Measurements from ENCODE around the gene ZNF738. TPM values are rescaled to one million over a fixed set of nuclear protein-coding genes. Genes with fewer than 3 reads are reported as not detected.
A peak's percentile ranks its signal among the peaks of the same experiment; 100 is the strongest.
"Not testable (repeated sequence)": the region's sequence is repeated elsewhere in the genome, so short reads cannot be mapped to it uniquely, and the experiment has no call there.

ZNF738 gene
- 3.3 TPM for total RNA-seq
- long read RNA-seq, partial matches to known transcripts: 0 of 2 reads
- long read RNA-seq, other reads (novel, unspliced or antisense): 1 of 2 reads

- Histone ChIP-seq H3K27ac (replicated peaks) (peak within 1 kb of the TSS; percentile 87), H3K4me3 (peak within 1 kb of the TSS; percentile 95), H3K9me3 (replicated peaks) (no peaks in the 10 kb centered on the region), H3K4me1 (peaks cover 12% of the 10 kb centered on the region), H3K27me3 (ENCODE audit: low read depth) (no peaks in the 10 kb centered on the region), H3K36me3 (peaks cover 14% of the 10 kb centered on the region)
- intact Hi-C loops (cut with micrococcal nuclease): no loop called here
- DNase-seq: peak; percentile 91
- no peak for TF ChIP-seq CTCF (IDR thresholded peaks at IDR 0.05; ENCODE audit: borderline replicate concordance)
These were observed at the start of gene ZNF738 for GRCh38 chr19:21358768-21359451. ZNF738 (plus strand) TSS chr19:21359000; CDS start chr19:21359141, 141 bp downstream.

- DNase-seq; H3K27me3 ChIP-seq (ENCODE audit: low read depth); H3K27ac ChIP-seq (replicated peaks); H3K4me3 ChIP-seq; H3K9me3 ChIP-seq (replicated peaks); intact Hi-C loops (cut with micrococcal nuclease): not testable (repeated sequence)
- Histone ChIP-seq H3K4me1 (peaks cover 33% of the 10 kb centered on the region), H3K36me3 (peaks cover 12% of the 10 kb centered on the region)
These were observed 46.0 kb upstream of the ZNF738 start for GRCh38 chr19:21312807-21313206.

- intact Hi-C loops (cut with micrococcal nuclease): no loop called here
These were observed 44.1 kb upstream of the ZNF738 start for GRCh38 chr19:21314676-21315075.

GRCh38 chr19:21317821-21318220 lies 41.0 kb upstream of the ZNF738 start:
- no peak for TF ChIP-seq CTCF (IDR thresholded peaks at IDR 0.05; ENCODE audit: borderline replicate concordance)
- no peaks in the 10 kb centered on the region for H3K27me3 ChIP-seq (ENCODE audit: low read depth)
- H3K4me3 ChIP-seq: no peak overlapping the region
- no peaks in the 10 kb centered on the region for H3K9me3 ChIP-seq (replicated peaks)
- peaks cover 58% of the 10 kb centered on the region for H3K4me1 ChIP-seq
- no peak for DNase-seq
- H3K27ac ChIP-seq (replicated peaks): peak overlapping the region; percentile 7
- H3K36me3 ChIP-seq: no peaks in the 10 kb centered on the region
- intact Hi-C loops (cut with micrococcal nuclease): no loop called here

More at GRCh38 chr19:21314676-21315075, 44.1 kb upstream of the ZNF738 start:
- peak overlapping the region; percentile 19 for H3K27ac ChIP-seq (replicated peaks)
- DNase-seq: no peak
- no peak for TF ChIP-seq CTCF (IDR thresholded peaks at IDR 0.05; ENCODE audit: borderline replicate concordance)
- peaks cover 46% of the 10 kb centered on the region for H3K4me1 ChIP-seq
- peaks cover 1% of the 10 kb centered on the region for H3K36me3 ChIP-seq
- H3K9me3 ChIP-seq (replicated peaks): no peaks in the 10 kb centered on the region
- H3K27me3 ChIP-seq (ENCODE audit: low read depth): no peaks in the 10 kb centered on the region
- H3K4me3 ChIP-seq: no peak overlapping the region

GRCh38 chr19:21321134-21321533 lies 37.7 kb upstream of the ZNF738 start:
- peaks cover 60% of the 10 kb centered on the region for H3K4me1 ChIP-seq
- peak overlapping the region; percentile 75 for H3K27ac ChIP-seq (replicated peaks)
- intact Hi-C loops (cut with micrococcal nuclease): no loop called here
- DNase-seq: no peak
- no peaks in the 10 kb centered on the region for H3K27me3 ChIP-seq (ENCODE audit: low read depth)
- peaks cover 12% of the 10 kb centered on the region for H3K36me3 ChIP-seq
- no peak for TF ChIP-seq CTCF (IDR thresholded peaks at IDR 0.05; ENCODE audit: borderline replicate concordance)
- no peak overlapping the region for H3K4me3 ChIP-seq
- H3K9me3 ChIP-seq (replicated peaks): peaks cover 12% of the 10 kb centered on the region

GRCh38 chr19:21321996-21322395 lies 36.8 kb upstream of the ZNF738 start:
- peaks cover 20% of the 10 kb centered on the region for H3K36me3 ChIP-seq
- no peaks in the 10 kb centered on the region for H3K27me3 ChIP-seq (ENCODE audit: low read depth)
- intact Hi-C loops (cut with micrococcal nuclease): no loop called here
- no peak for DNase-seq
- H3K9me3 ChIP-seq (replicated peaks): peaks cover 15% of the 10 kb centered on the region
- TF ChIP-seq CTCF (IDR thresholded peaks at IDR 0.05; ENCODE audit: borderline replicate concordance): no peak
- no peak overlapping the region for H3K4me3 ChIP-seq
- H3K27ac ChIP-seq (replicated peaks): peak overlapping the region; percentile 75
- peaks cover 60% of the 10 kb centered on the region for H3K4me1 ChIP-seq
